ENCODE results near the gene NDUFS6.

DNA sequence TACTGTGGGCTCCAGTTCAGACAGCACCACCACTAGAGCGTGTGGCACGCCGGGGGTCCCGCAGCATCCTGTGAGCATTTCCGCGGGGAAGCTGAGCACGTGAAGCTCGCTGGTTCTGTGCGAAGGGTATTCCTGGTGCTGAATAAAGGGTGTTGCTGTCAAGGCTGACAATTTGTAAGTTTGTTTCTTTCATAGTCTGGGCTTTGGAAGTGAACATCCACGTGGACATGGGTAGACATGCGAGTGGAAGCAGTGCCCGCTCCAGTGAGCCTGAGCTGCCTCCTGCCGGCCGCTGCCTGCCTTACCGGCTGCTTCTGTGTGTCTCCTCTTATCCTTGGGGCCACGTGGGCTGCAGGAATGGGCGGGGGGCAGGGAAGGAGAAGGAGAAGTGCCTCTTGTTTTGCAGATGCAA lies 14.7 kb downstream of the NDUFS6 start:
- TF ChIP-seq, protein P1, sequence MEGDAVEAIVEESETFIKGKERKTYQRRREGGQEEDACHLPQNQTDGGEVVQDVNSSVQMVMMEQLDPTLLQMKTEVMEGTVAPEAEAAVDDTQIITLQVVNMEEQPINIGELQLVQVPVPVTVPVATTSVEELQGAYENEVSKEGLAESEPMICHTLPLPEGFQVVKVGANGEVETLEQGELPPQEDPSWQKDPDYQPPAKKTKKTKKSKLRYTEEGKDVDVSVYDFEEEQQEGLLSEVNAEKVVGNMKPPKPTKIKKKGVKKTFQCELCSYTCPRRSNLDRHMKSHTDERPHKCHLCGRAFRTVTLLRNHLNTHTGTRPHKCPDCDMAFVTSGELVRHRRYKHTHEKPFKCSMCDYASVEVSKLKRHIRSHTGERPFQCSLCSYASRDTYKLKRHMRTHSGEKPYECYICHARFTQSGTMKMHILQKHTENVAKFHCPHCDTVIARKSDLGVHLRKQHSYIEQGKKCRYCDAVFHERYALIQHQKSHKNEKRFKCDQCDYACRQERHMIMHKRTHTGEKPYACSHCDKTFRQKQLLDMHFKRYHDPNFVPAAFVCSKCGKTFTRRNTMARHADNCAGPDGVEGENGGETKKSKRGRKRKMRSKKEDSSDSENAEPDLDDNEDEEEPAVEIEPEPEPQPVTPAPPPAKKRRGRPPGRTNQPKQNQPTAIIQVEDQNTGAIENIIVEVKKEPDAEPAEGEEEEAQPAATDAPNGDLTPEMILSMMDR (IDR thresholded peaks at IDR 0.05; ENCODE audit: low read length), result no peak
- TF ChIP-seq EZH2 (IDR thresholded peaks at IDR 0.05; ENCODE audit: borderline replicate concordance, low read length), result no peak
